ENCODE measurements around the gene DEAF1.

The DEAF1 gene

DNA sequence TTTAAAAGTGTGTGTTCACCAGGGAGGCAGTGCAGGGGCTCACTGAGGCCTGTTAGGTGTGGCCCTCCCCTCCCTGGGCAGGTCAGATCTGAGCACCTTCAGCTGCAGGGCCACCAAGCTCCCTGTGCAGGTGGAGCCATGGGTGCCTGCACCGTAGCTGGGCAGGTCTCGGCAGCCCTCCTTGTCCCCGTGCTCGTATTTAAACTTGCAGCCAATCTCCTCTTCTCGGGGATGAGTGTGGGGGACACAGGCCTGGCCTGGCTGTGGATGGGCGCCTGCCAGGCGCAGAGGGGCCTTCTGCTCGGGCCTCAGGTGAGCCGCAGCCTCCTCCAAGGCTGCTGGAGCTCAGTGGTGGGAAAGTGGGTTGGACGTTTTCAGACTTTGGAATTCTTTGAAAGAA is 99.6 kb downstream of the DEAF1 start:
- Histone ChIP-seq H3K9me3 (ENCODE audit: insufficient read depth, low read depth, low read length) (no peaks in the 10 kb centered on the region), H2AFZ (ENCODE audit: low read length) (no peak overlapping the region), H4K20me1 (ENCODE audit: insufficient read depth, low read length, poor library complexity, severe bottlenecking) (peaks cover 7% of the 10 kb centered on the region), H3K79me2 (ENCODE audit: insufficient read depth, low read length) (peaks cover under 1% of the 10 kb centered on the region; the same call in 1 of the 2 replicates), H3F3A (ENCODE audit: low read depth) (no peaks in the 10 kb centered on the region), H3K4me2 (ENCODE audit: low read depth, low read length, poor library complexity, severe bottlenecking) (no peak overlapping the region), H3K36me3 (ENCODE audit: insufficient read depth, low read length) (peaks cover 92% of the 10 kb centered on the region; the same call in 1 of the 2 replicates), H3K4me3 (ENCODE audit: low read length, poor library complexity, severe bottlenecking) (no peak overlapping the region), H3K9ac (ENCODE audit: low read depth, low read length, poor library complexity, severe bottlenecking) (no peak overlapping the region), H3K9me2 (replicated peaks; ENCODE audit: low read depth, low read length) (no peaks in the 10 kb centered on the region), H3K4me1 (ENCODE audit: insufficient read depth, low read length, poor library complexity, severe bottlenecking) (no peaks in the 10 kb centered on the region), H3K27me3 (ENCODE audit: insufficient read depth, low read length, poor library complexity, severe bottlenecking) (no peaks in the 10 kb centered on the region)
- TF ChIP-seq EZH2phosphoT487 (IDR thresholded peaks at IDR 0.05; ENCODE audit: borderline replicate concordance), result no peak
- TF ChIP-seq, protein P1, sequence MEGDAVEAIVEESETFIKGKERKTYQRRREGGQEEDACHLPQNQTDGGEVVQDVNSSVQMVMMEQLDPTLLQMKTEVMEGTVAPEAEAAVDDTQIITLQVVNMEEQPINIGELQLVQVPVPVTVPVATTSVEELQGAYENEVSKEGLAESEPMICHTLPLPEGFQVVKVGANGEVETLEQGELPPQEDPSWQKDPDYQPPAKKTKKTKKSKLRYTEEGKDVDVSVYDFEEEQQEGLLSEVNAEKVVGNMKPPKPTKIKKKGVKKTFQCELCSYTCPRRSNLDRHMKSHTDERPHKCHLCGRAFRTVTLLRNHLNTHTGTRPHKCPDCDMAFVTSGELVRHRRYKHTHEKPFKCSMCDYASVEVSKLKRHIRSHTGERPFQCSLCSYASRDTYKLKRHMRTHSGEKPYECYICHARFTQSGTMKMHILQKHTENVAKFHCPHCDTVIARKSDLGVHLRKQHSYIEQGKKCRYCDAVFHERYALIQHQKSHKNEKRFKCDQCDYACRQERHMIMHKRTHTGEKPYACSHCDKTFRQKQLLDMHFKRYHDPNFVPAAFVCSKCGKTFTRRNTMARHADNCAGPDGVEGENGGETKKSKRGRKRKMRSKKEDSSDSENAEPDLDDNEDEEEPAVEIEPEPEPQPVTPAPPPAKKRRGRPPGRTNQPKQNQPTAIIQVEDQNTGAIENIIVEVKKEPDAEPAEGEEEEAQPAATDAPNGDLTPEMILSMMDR (conservative IDR thresholded peaks at IDR 0.05; ENCODE audit: low read length), result no peak
